Liver (tissue), 3 donors: Measurements from ENCODE around the gene BPIFA3.
A peak's percentile ranks its signal among the peaks of the same experiment; 100 is the strongest.

Experiments used
- EGR1 ChIP-seq, 2 donors: IDR thresholded peaks; 2 replicates each; pipeline ENCODE4 v1.6.1; 2016 to 2018; ENCODE audit warnings: antibody characterized with exemption in 2 of 2, low read depth in 2 of 2
- GABPA ChIP-seq, 2 donors: IDR thresholded peaks in 1 of 2; conservative IDR thresholded peaks in 1 of 2; 2 replicates each; pipeline ENCODE4 v1.6.1; 2016; ENCODE audit warnings: antibody characterized with exemption in 2 of 2, mild to moderate bottlenecking in 1 of 2, moderate library complexity in 1 of 2
- HNF4G ChIP-seq: IDR thresholded peaks from 2 replicates; pipeline ENCODE4 v1.6.1; 2016; ENCODE audit warnings: antibody characterized with exemption
- JUND ChIP-seq, 2 donors: IDR thresholded peaks; 2 replicates each; pipeline ENCODE4 v1.6.1; 2016; ENCODE audit warnings: antibody characterized with exemption in 2 of 2
- RAD21 ChIP-seq, 2 donors: IDR thresholded peaks; 2 replicates each; pipeline ENCODE4 v1.6.1; 2016; ENCODE audit warnings: antibody characterized with exemption in 2 of 2, mild to moderate bottlenecking in 2 of 2
- REST ChIP-seq: IDR thresholded peaks from 2 replicates; pipeline ENCODE4 v1.6.1; 2016; ENCODE audit warnings: antibody characterized with exemption, mild to moderate bottlenecking
- RXRA ChIP-seq, 2 donors: IDR thresholded peaks; 2 replicates each; pipeline ENCODE4 v1.6.1; 2017 to 2018; ENCODE audit warnings: antibody characterized with exemption in 2 of 2, mild to moderate bottlenecking in 1 of 2
- SP1 ChIP-seq: IDR thresholded peaks from 2 replicates; pipeline ENCODE4 v1.6.1; 2018; ENCODE audit warnings: antibody characterized with exemption, mild to moderate bottlenecking
- TAF1 ChIP-seq: conservative IDR thresholded peaks from 2 replicates; pipeline ENCODE4 v1.6.1; 2016; ENCODE audit warnings: antibody characterized with exemption, mild to moderate bottlenecking
- YY1 ChIP-seq: IDR thresholded peaks from 2 replicates; pipeline ENCODE4 v1.6.1; 2016; ENCODE audit warnings: antibody characterized with exemption, mild to moderate bottlenecking
- TF ChIP-seq, protein P1 (sequence below): fragments of 150-350 bp; IDR thresholded peaks from 2 replicates; pipeline ENCODE4 v1.5.1; 2017; ENCODE audit warnings: improper control_type of control experiment, low read depth, low read length; ENCODE audit not compliant: missing input control
- TF ChIP-seq, protein P2 (sequence below): IDR thresholded peaks from 2 replicates; pipeline ENCODE4 v1.6.1; 2016; ENCODE audit warnings: antibody characterized with exemption
- TF ChIP-seq, protein P3 (sequence below): IDR thresholded peaks from 2 replicates; pipeline ENCODE4 v1.6.1; 2016; ENCODE audit warnings: antibody characterized with exemption
- donor health status: healthy.
- donor health status: healthy.

DNA sequence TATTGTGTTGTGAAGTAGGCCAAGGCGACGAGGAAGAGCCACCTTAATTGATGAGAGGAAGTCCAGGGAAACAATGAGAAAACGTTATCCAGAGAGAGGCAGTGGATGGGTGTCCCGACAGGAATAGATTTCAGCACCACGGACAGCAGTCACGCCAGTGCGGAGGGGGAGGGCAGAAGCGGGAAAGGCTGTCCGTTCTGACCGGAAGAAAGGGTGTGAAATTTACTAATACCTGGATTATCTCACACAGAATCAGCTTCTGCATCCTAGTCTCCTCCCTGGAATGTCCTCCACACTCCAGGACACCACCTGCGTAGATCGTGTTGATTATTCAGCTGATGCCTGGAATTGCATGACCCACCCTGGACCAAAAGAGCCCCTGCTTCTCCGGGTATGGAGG is 7.4 kb upstream of the BPIFA3 start:
- TF ChIP-seq, protein P1, sequence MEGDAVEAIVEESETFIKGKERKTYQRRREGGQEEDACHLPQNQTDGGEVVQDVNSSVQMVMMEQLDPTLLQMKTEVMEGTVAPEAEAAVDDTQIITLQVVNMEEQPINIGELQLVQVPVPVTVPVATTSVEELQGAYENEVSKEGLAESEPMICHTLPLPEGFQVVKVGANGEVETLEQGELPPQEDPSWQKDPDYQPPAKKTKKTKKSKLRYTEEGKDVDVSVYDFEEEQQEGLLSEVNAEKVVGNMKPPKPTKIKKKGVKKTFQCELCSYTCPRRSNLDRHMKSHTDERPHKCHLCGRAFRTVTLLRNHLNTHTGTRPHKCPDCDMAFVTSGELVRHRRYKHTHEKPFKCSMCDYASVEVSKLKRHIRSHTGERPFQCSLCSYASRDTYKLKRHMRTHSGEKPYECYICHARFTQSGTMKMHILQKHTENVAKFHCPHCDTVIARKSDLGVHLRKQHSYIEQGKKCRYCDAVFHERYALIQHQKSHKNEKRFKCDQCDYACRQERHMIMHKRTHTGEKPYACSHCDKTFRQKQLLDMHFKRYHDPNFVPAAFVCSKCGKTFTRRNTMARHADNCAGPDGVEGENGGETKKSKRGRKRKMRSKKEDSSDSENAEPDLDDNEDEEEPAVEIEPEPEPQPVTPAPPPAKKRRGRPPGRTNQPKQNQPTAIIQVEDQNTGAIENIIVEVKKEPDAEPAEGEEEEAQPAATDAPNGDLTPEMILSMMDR = no peak
- TF ChIP-seq REST (peak; percentile 100), YY1 (no peak), GABPA (IDR thresholded peaks at IDR 0.05 in 1 of 2, conservative IDR thresholded peaks at IDR 0.05 in 1 of 2) (no peak), RXRA (IDR thresholded peaks at IDR 0.05) (no peak), EGR1 (IDR thresholded peaks at IDR 0.05; ENCODE audit: low read depth in 2 of 2) (no peak), SP1 (no peak), RAD21 (IDR thresholded peaks at IDR 0.05) (peak in 1 of 2 donors; percentile 48), HNF4G (no peak), TAF1 (no peak), JUND (IDR thresholded peaks at IDR 0.05) (no peak)
- TF ChIP-seq, protein P2, sequence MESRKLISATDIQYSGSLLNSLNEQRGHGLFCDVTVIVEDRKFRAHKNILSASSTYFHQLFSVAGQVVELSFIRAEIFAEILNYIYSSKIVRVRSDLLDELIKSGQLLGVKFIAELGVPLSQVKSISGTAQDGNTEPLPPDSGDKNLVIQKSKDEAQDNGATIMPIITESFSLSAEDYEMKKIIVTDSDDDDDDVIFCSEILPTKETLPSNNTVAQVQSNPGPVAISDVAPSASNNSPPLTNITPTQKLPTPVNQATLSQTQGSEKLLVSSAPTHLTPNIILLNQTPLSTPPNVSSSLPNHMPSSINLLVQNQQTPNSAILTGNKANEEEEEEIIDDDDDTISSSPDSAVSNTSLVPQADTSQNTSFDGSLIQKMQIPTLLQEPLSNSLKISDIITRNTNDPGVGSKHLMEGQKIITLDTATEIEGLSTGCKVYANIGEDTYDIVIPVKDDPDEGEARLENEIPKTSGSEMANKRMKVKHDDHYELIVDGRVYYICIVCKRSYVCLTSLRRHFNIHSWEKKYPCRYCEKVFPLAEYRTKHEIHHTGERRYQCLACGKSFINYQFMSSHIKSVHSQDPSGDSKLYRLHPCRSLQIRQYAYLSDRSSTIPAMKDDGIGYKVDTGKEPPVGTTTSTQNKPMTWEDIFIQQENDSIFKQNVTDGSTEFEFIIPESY = no peak
- TF ChIP-seq, protein P3, sequence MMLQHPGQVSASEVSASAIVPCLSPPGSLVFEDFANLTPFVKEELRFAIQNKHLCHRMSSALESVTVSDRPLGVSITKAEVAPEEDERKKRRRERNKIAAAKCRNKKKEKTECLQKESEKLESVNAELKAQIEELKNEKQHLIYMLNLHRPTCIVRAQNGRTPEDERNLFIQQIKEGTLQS = no peak
